K562 (cell line): Measurements from ENCODE around the gene DGLUCY. TPM values are rescaled to one million over a fixed set of nuclear protein-coding genes. Genes with fewer than 3 reads are reported as not detected.

ENCODE experiments used
- ATAC-seq: fragments of 200-7000 bp; cut with Tn5 transposase; 3 replicates; pipeline ENCODE4 v1.9.1; 2020; ENCODE audit warnings: moderate library complexity
- BruUV-seq: library from RNA; stranded (reverse); fragments of 400-500 nt; replicated peaks from 2 replicates; lab custom pipeline; 2021; lab: Mats Ljungman, UMichigan
- CTCF ChIA-PET: fragments of 300-600 bp; formaldehyde crosslinking; extraction: SDS; loops from one replicate; lab custom pipeline; 2021; ENCODE audit warnings: low intra/inter-chr PET ratio; lab: Yijun Ruan, JAX
- POLR2A ChIA-PET: fragments of 300-600, 350-650 bp; sonication (Branson Sonifier 250); formaldehyde crosslinking; extraction: SDS; loops from one replicate; lab custom pipeline; 2021; ENCODE audit warnings: antibody characterized with exemption, inconsistent platforms; lab: Yijun Ruan, JAX
- DNase-seq, 4 experiments: peaks; one replicate each; pipeline versions ENCODE4 v3.0.0 to v3.0.0-alpha.2; 2011 to 2018; ENCODE audit warnings: low spot score in 3 of 4, mixed read lengths in 3 of 4; ENCODE audit errors: extremely low read depth in 1 of 4
- FAIRE-seq: peaks from 2 replicates; lab custom pipeline; 2011; peaks lifted over from hg19 to GRCh38; lab: Jason Lieb, UNC
- H2AFZ ChIP-seq: 2 replicates; pipeline ENCODE4 v1.6.0; 2011; ENCODE audit warnings: low read depth, low read length, control low read depth, inconsistent platforms
- H3K27ac ChIP-seq: fragments of 200-600 bp; 3 replicates; pipeline ENCODE4 v1.8.0; 2011; ENCODE audit warnings: low read depth, mild to moderate bottlenecking, control low read depth, inconsistent platforms, low read length, moderate library complexity, mixed read lengths; ENCODE audit errors: extremely low read depth
- H3K27me3 ChIP-seq, 2 experiments: fragments of 300-600 bp in 1 of 2; 2 replicates in 1 of 2; 3 replicates in 1 of 2; pipeline versions ENCODE4 v1.6.0 to v1.8.0; 2011; ENCODE audit warnings: inconsistent platforms in 2 of 2, low read length in 2 of 2, mild to moderate bottlenecking in 1 of 2, mixed read lengths in 1 of 2, moderate library complexity in 1 of 2; ENCODE audit not compliant: control insufficient read depth in 2 of 2, insufficient read depth in 2 of 2
- H3K36me3 ChIP-seq: fragments of 300-600 bp; 3 replicates; pipeline ENCODE4 v1.8.0; 2011; ENCODE audit warnings: mild to moderate bottlenecking, low read length, inconsistent platforms; ENCODE audit not compliant: control insufficient read depth, insufficient read depth
- H3K4me1 ChIP-seq, 2 experiments: fragments of 200-600 bp in 1 of 2; replicated peaks in 1 of 2; 2 replicates in 1 of 2; 3 replicates in 1 of 2; pipeline versions ENCODE4 v1.5.1 to v1.8.0; 2011; ENCODE audit warnings: inconsistent platforms in 2 of 2, low read length in 2 of 2, mild to moderate bottlenecking in 1 of 2, mixed read lengths in 1 of 2, moderate library complexity in 1 of 2; ENCODE audit not compliant: control insufficient read depth in 2 of 2, insufficient read depth in 2 of 2
- H3K4me2 ChIP-seq: 2 replicates; pipeline ENCODE4 v1.6.1; 2011; ENCODE audit warnings: low read length, control low read depth, inconsistent platforms, mixed read lengths; ENCODE audit not compliant: insufficient read depth
- H3K4me3 ChIP-seq: fragments of 200-600 bp; sonication (generic), shearing (Covaris generic); 2 replicates; pipeline ENCODE4 v1.5.1; 2016; ENCODE audit warnings: control low read depth, inconsistent platforms
- H3K79me2 ChIP-seq: fragments of 200-600 bp; 3 replicates; pipeline ENCODE4 v1.8.0; 2011; ENCODE audit warnings: low read length, inconsistent platforms; ENCODE audit not compliant: control insufficient read depth, insufficient read depth
- H3K9ac ChIP-seq, 2 experiments: 2 replicates each; pipeline versions ENCODE4 v1.6.0 to v1.6.1; 2011; ENCODE audit warnings: low read depth in 2 of 2, low read length in 2 of 2, control low read depth in 1 of 2, inconsistent platforms in 1 of 2, mild to moderate bottlenecking in 1 of 2, mixed read lengths in 1 of 2; ENCODE audit not compliant: insufficient read depth in 1 of 2
- H3K9me1 ChIP-seq: one replicate; pipeline ENCODE4 v1.6.0; 2011; ENCODE audit warnings: inconsistent platforms, mild to moderate bottlenecking, low read length, moderate library complexity; ENCODE audit not compliant: control insufficient read depth, insufficient read depth
- H3K9me3 ChIP-seq: replicated peaks from 2 replicates; pipeline ENCODE4 v1.5.1; 2011; ENCODE audit warnings: low read depth, low read length, inconsistent platforms; ENCODE audit not compliant: control insufficient read depth, insufficient read depth
- H4K20me1 ChIP-seq: replicated peaks from 2 replicates; pipeline ENCODE4 v1.6.1; 2011; ENCODE audit warnings: low read length, inconsistent platforms, mixed read lengths; ENCODE audit not compliant: control insufficient read depth, insufficient read depth
- ATF7 ChIP-seq: fragments of 450-650 bp; IDR thresholded peaks from 2 replicates; pipeline ENCODE4 v1.7.1; 2014; ENCODE audit warnings: mild to moderate bottlenecking, moderate library complexity
- FOS ChIP-seq: IDR thresholded peaks from 3 replicates; pipeline ENCODE4 v1.6.1; 2011; ENCODE audit not compliant: insufficient read length; ENCODE audit errors: extremely low read depth
- GATAD2B ChIP-seq: fragments of 450-650 bp; IDR thresholded peaks from 2 replicates; pipeline ENCODE4 v1.6.1; 2017; ENCODE audit warnings: mild to moderate bottlenecking, borderline replicate concordance
- HNRNPK ChIP-seq: fragments of 200-400 bp; formaldehyde crosslinking; IDR thresholded peaks from one replicate; pipeline ENCODE4 v1.6.1; 2018; ENCODE audit warnings: mild to moderate bottlenecking, low read depth, low read length; ENCODE audit not compliant: poor library complexity, severe bottlenecking
- POLR2A ChIP-seq: fragments of 450-650 bp; conservative IDR thresholded peaks from 2 replicates; pipeline ENCODE4 v1.6.1; 2016
- RUNX1 ChIP-seq: sonication (generic); IDR thresholded peaks from 2 replicates; pipeline ENCODE4 v1.6.1; 2016; ENCODE audit warnings: antibody characterized with exemption, low read depth
- SRSF9 ChIP-seq: fragments of 200-400 bp; formaldehyde crosslinking; IDR thresholded peaks from 2 replicates; pipeline ENCODE4 v1.6.1; 2017; ENCODE audit warnings: low read depth, low read length, borderline replicate concordance
- TBL1XR1 ChIP-seq, 2 experiments: IDR thresholded peaks; 2 replicates each; pipeline ENCODE4 v1.6.1; 2012; ENCODE audit warnings: improper control_type of control experiment in 2 of 2, low read length in 2 of 2, mild to moderate bottlenecking in 1 of 2
- TOE1 ChIP-seq, 2 experiments: fragments of 450-650 bp in 1 of 2; sonication (generic) in 1 of 2; formaldehyde crosslinking in 1 of 2; IDR thresholded peaks; 2 replicates each; pipeline versions ENCODE4 v1.7.1 to v1.8.0; 2016 to 2022; ENCODE audit warnings: borderline replicate concordance in 2 of 2, mild to moderate bottlenecking in 2 of 2, antibody characterized with exemption in 1 of 2, inconsistent platforms in 1 of 2, low read depth in 1 of 2, missing genetic modification reagents in 1 of 2, moderate library complexity in 1 of 2
- ZC3H8 ChIP-seq: fragments of 450-650 bp; IDR thresholded peaks from 2 replicates; pipeline ENCODE4 v1.6.1; 2017
- ZFP30 ChIP-seq: fragments of 250-450 bp; sonication (Bioruptor Pico); IDR thresholded peaks from 2 replicates; pipeline ENCODE4 v1.8.0; 2022; ENCODE audit warnings: moderate library complexity, mild to moderate bottlenecking, inconsistent platforms, borderline replicate concordance
- ZNF717 ChIP-seq: fragments of 250-450 bp; sonication (Bioruptor Pico); IDR thresholded peaks from 2 replicates; pipeline ENCODE4 v1.5.0; 2021
- WGBS: fragments of 100-300 bp; shearing (Covaris generic); methylation state at CpG from one replicate; pipeline ENCODE4 v1.1.6; 2016; ENCODE audit warnings: low coverage, mixed read lengths; ENCODE audit not compliant: insufficient coverage; ENCODE audit errors: missing lambda C conversion rate; 5-methylcytosine and 5-hydroxymethylcytosine counted together
- in situ Hi-C: fragments of 300-500 bp; cut with MboI; formaldehyde crosslinking; loops from 4 replicates; pipeline ENCODE4 v1.15.0; 2018; ENCODE audit warnings: inconsistent platforms, mixed read lengths
- intact Hi-C: fragments of 100-400 bp; cut with micrococcal nuclease; formaldehyde crosslinking; loops from 2 replicates; pipeline ENCODE4 v1.14.2; 2022
- polyA plus RNA-seq, 8 experiments: library from polyadenylated mRNA; depleted of rRNA in 4 of 8; stranded (reverse) in 5 of 8; unstranded in 3 of 8; fragments of >200 nt; fragmentation: Nextera tagmentation in 2 of 8; fragmentation: Illumina TruSeq in 1 of 8; extraction: Ambion mirVana in 2 of 8; extraction: Trizol in 1 of 8; gene quantifications; 2 replicates each; pipeline versions ENCODE4 v1.2.1 to v1.2.3, GENCODE V29; 2011 to 2014; ENCODE audit warnings: inconsistent platforms in 1 of 8, missing spikeins in 1 of 8
- total RNA-seq, 7 experiments: library from RNA; depleted of rRNA in 6 of 7; stranded (reverse); fragments of >200 nt in 6 of 7; fragmentation: Illumina TruSeq in 2 of 7; extraction: Trizol in 2 of 7; gene quantifications; 2 replicates each; pipeline versions ENCODE4 v1.2.1 to v1.2.3, GENCODE V29; 2011 to 2021; ENCODE audit warnings: low replicate concordance in 1 of 7
- TF ChIP-seq, protein P1 (sequence below): fragments of 250-450 bp; sonication (Bioruptor Pico); IDR thresholded peaks from 2 replicates; pipeline ENCODE4 v1.5.0; 2022; ENCODE audit warnings: mild to moderate bottlenecking

The DGLUCY gene
- total and polyA plus RNA-seq, 9 of the 15 experiments (the other 6 are each of a cell fraction or from before 2014, with no cell fraction given), result 9.9 to 28.4 (median 21.0) TPM

DNA sequence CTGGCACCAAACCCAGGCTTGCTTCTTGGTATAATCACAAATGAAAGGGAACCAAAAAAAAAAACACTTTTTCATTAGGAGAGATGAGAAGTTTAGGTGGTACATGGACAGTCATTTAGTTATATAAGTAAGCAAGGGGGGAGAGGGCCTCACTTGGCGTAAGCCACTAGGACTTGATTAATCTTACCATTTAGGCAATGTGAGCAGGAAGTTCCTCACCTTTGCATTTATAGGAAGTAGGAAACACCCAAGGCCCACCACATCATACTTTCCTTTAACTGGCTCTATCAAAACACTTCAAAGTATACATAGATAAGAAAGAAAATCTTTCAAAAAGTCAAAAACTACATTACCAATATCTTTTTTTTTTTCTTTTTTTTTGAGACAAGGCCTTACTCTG, 46.7 kb upstream of the DGLUCY start:
- Histone ChIP-seq H3K27ac (no peak overlapping the region), H3K79me2 (no peaks in the 10 kb centered on the region), H3K9me1 (no peaks in the 10 kb centered on the region), H3K9ac (no peak overlapping the region), H3K9me3 (no peaks in the 10 kb centered on the region), H3K4me2 (no peak overlapping the region), H3K4me3 (no peak overlapping the region), H3K27me3 (no peaks in the 10 kb centered on the region), H3K36me3 (no peaks in the 10 kb centered on the region), H2AFZ (no peak overlapping the region), H3K4me1 (peaks cover 0 to 2% of the 10 kb centered on the region in 2 experiments; a peak in 2 of 5 replicates), H4K20me1 (no peaks in the 10 kb centered on the region)
- no peak for TF ChIP-seq ATF7
- TF ChIP-seq POLR2A, result no peak
- TF ChIP-seq HNRNPK, result no peak
- no peak for TF ChIP-seq ZNF717 (CRISPR knock-in tag)
- TF ChIP-seq SRSF9, result no peak
- TF ChIP-seq TOE1 (IDR thresholded peaks at IDR 0.05; ENCODE audit: borderline replicate concordance), result no peak
- no peak for TF ChIP-seq TOE1 (CRISPR knock-in tag; IDR thresholded peaks at IDR 0.05; ENCODE audit: borderline replicate concordance, low read depth)
- TF ChIP-seq, protein P1, sequence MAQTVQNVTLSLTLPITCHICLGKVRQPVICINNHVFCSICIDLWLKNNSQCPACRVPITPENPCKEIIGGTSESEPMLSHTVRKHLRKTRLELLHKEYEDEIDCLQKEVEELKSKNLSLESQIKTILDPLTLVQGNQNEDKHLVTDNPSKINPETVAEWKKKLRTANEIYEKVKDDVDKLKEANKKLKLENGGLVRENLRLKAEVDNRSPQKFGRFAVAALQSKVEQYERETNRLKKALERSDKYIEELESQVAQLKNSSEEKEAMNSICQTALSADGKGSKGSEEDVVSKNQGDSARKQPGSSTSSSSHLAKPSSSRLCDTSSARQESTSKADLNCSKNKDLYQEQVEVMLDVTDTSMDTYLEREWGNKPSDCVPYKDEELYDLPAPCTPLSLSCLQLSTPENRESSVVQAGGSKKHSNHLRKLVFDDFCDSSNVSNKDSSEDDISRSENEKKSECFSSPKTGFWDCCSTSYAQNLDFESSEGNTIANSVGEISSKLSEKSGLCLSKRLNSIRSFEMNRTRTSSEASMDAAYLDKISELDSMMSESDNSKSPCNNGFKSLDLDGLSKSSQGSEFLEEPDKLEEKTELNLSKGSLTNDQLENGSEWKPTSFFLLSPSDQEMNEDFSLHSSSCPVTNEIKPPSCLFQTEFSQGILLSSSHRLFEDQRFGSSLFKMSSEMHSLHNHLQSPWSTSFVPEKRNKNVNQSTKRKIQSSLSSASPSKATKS (CRISPR knock-in tag), result no peak
- no peak for TF ChIP-seq TBL1XR1 (IDR thresholded peaks at IDR 0.05; ENCODE audit: low read length in 2 of 2)
- no peak for TF ChIP-seq GATAD2B
- TF ChIP-seq ZC3H8, result no peak
- no peak for TF ChIP-seq FOS
- no peak for TF ChIP-seq ZFP30 (CRISPR knock-in tag)
- no peak for TF ChIP-seq RUNX1
- DNase-seq, result no peak
- WGBS, result 94% methylated on average over 1 of the region's 1 CpG
- FAIRE-seq, result no peak
- POLR2A ChIA-PET, result interaction anchor here (0.7 kb wide), 1 partner anchor 67 kb away, joined by 3 read pairs; no protein-coding TSS in a partner anchor
- no peak for ATAC-seq
- CTCF ChIA-PET, result no interaction called here
- intact Hi-C loops (no loop called here), in situ Hi-C loops (no loop called here)
- BruUV-seq, result no TSS peak
